Uterus (tissue), 4 donors: Measurements from ENCODE around the gene CREB5. TPM values are rescaled to one million over a fixed set of nuclear protein-coding genes. Genes with fewer than 3 reads are reported as not detected.

Experiments used
- DNase-seq, 2 donors: peaks; one replicate each; pipeline ENCODE4 v3.0.0-alpha.2; 2019 to 2020
- H3K27ac ChIP-seq, 2 donors: fragments of 200-600 bp; sonication (generic); 1 replicate in 1 of 2; 2 replicates in 1 of 2; pipeline ENCODE4 v1.5.1; 2016 to 2018
- H3K27me3 ChIP-seq, 2 donors: fragments of 200-600 bp; sonication (generic); one replicate each; pipeline ENCODE4 v1.5.1; 2018 to 2019; ENCODE audit warnings: control low read depth in 1 of 2
- H3K36me3 ChIP-seq, 2 donors: fragments of 200-600 bp; sonication (generic); one replicate each; pipeline ENCODE4 v1.5.1; 2019; ENCODE audit warnings: control low read depth in 1 of 2
- H3K4me1 ChIP-seq, 2 donors: fragments of 200-600 bp; sonication (generic); one replicate each; pipeline ENCODE4 v1.5.1; 2018 to 2019; ENCODE audit warnings: control low read depth in 1 of 2
- H3K4me3 ChIP-seq, 2 donors: fragments of 200-600 bp; sonication (generic); 1 replicate in 1 of 2; 2 replicates in 1 of 2; pipeline ENCODE4 v1.5.1; 2018 to 2019; ENCODE audit warnings: mild to moderate bottlenecking in 1 of 2
- H3K9me3 ChIP-seq, 2 donors: fragments of 200-600 bp; sonication (generic); one replicate each; pipeline ENCODE4 v1.5.1; 2019; ENCODE audit warnings: control low read depth in 1 of 2
- CTCF ChIP-seq, 4 experiments: fragments of 200-600 bp in 2 of 4; fragments of 450-650 bp in 2 of 4; sonication (generic) in 2 of 4; IDR thresholded peaks; one replicate each; pipeline ENCODE4 v1.5.1; 2016 to 2019; ENCODE audit warnings: antibody characterized with exemption in 4 of 4, mild to moderate bottlenecking in 2 of 4, moderate library complexity in 1 of 4
- POLR2A ChIP-seq, 2 donors: fragments of 450-650 bp; IDR thresholded peaks; one replicate each; pipeline ENCODE4 v1.6.1; 2016; ENCODE audit warnings: antibody characterized with exemption in 2 of 2, mild to moderate bottlenecking in 1 of 2, moderate library complexity in 1 of 2
- intact Hi-C: fragments of 100-400 bp; cut with DNase I; formaldehyde crosslinking; loops from one replicate; pipeline ENCODE4 v1.15.1; 2023; ENCODE audit warnings: low total_unique reads
- total RNA-seq, 4 donors: library from RNA; depleted of rRNA in 3 of 4; stranded (reverse); fragments of >200 nt in 3 of 4; gene quantifications; one replicate each; pipeline versions ENCODE4 v1.1.0 to v1.2.4, GENCODE V29; 2014 to 2023
- donor health status: DM: yes; HTN: yes; CAD: no.

Gene CREB5
- total RNA-seq, 4 donors from 2014 or later = 7.1 to 40.2 (median 23.9) TPM

- no peak for TF ChIP-seq CTCF (IDR thresholded peaks at IDR 0.05)
- Histone ChIP-seq H3K27me3 (no peaks in the 10 kb centered on the region), H3K4me3 (no peak overlapping the region), H3K36me3 (no peaks in the 10 kb centered on the region), H3K9me3 (no peaks in the 10 kb centered on the region), H3K4me1 (no peaks in the 10 kb centered on the region), H3K27ac (no peak overlapping the region)
- intact Hi-C loops = no loop called here
- no peak for DNase-seq
Measured at GRCh38 chr7:28771906-28772622, 359.7 kb downstream of the CREB5 start.

GRCh38 chr7:28773423-28774145 lies 361.3 kb downstream of the CREB5 start:
- Histone ChIP-seq H3K4me3 (no peak overlapping the region), H3K9me3 (no peaks in the 10 kb centered on the region), H3K36me3 (no peaks in the 10 kb centered on the region), H3K4me1 (no peaks in the 10 kb centered on the region), H3K27ac (no peak overlapping the region), H3K27me3 (no peaks in the 10 kb centered on the region)
- intact Hi-C loops = no loop called here
- TF ChIP-seq CTCF (IDR thresholded peaks at IDR 0.05) (no peak), POLR2A (IDR thresholded peaks at IDR 0.05) (no peak)
- no peak for DNase-seq

GRCh38 chr7:28774261-28774988 lies 362.1 kb downstream of the CREB5 start:
- Histone ChIP-seq H3K9me3 (no peaks in the 10 kb centered on the region), H3K36me3 (no peaks in the 10 kb centered on the region), H3K27ac (no peak overlapping the region), H3K4me1 (no peaks in the 10 kb centered on the region), H3K4me3 (no peak overlapping the region), H3K27me3 (no peaks in the 10 kb centered on the region)
- intact Hi-C loops = no loop called here
- TF ChIP-seq POLR2A (IDR thresholded peaks at IDR 0.05) = no peak
- no peak for TF ChIP-seq CTCF (IDR thresholded peaks at IDR 0.05)
- no peak for DNase-seq

- H3K27ac ChIP-seq = no peak overlapping the region
- TF ChIP-seq CTCF (IDR thresholded peaks at IDR 0.05) (no peak), POLR2A (IDR thresholded peaks at IDR 0.05) (no peak)
- H3K9me3 ChIP-seq = no peaks in the 10 kb centered on the region
- intact Hi-C loops = no loop called here
- DNase-seq = no peak
- no peaks in the 10 kb centered on the region for H3K36me3 ChIP-seq
- H3K4me1 ChIP-seq = no peaks in the 10 kb centered on the region
- H3K4me3 ChIP-seq = no peak overlapping the region
- H3K27me3 ChIP-seq = no peaks in the 10 kb centered on the region
Measured at GRCh38 chr7:28776463-28777157, 364.3 kb downstream of the CREB5 start.
